A673 (cell line): ENCODE data around the gene NDUFB10.

ENCODE experiments used
- CTCF ChIP-seq: fragments of 300-800, 200-600 bp; sonication (generic); conservative IDR thresholded peaks from 2 replicates; pipeline ENCODE4 v1.5.1; 2017; ENCODE audit warnings: low read depth, mild to moderate bottlenecking, antibody characterized with exemption, low read length, moderate library complexity, mixed read lengths
- EZH2 ChIP-seq: fragments of 200-600 bp; sonication (generic); IDR thresholded peaks from 2 replicates; pipeline ENCODE4 v1.6.1; 2017; ENCODE audit warnings: borderline replicate concordance, low read depth, mild to moderate bottlenecking, mixed read lengths, antibody characterized with exemption, low read length; ENCODE audit not compliant: poor library complexity, severe bottlenecking

DNA sequence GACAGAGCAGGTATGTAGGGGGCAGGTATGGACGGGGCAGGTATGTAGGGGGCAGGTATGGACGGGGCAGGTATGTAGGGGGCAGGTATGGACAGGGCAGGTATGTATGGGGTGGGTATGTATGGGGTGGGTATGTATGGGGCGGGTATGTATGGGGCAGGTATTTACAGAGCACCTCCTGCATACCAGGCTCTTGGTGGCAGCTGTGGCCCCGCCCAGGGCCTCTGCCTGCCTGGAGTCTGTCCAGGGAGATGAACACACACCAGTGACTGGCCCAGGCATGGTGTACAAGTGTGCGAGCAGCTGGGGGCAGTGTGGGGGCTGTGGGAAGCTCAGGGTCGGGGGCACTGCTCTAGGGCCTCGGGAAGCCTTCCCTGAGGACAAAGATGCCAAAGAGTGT lies 9.3 kb upstream of the NDUFB10 start:
- TF ChIP-seq CTCF (no peak), EZH2 (no peak)
